ENCODE results near the gene DPYSL5. TPM values are rescaled to one million over a fixed set of nuclear protein-coding genes. Genes with fewer than 3 reads are reported as not detected.

Gene DPYSL5
- total RNA-seq, 1 donor from 2014 or later = not detected

GRCh38 chr2:26852405-26853306, 4.7 kb downstream of the DPYSL5 start:
- Histone ChIP-seq H3K4me3 (no peak overlapping the region), H3K27me3 (ENCODE audit: low read depth) (peaks cover 70% of the 10 kb centered on the region), H3K27ac (no peak overlapping the region), H3K36me3 (no peaks in the 10 kb centered on the region), H3K4me1 (peaks cover 24% of the 10 kb centered on the region), H3K9me3 (no peaks in the 10 kb centered on the region)
- DNase-seq (no peak), ATAC-seq (no peak)
- intact Hi-C loops (cut with DNase I) = no loop called here
- TF ChIP-seq CTCF (IDR thresholded peaks at IDR 0.05) = no peak

GRCh38 chr2:26853751-26854150, 5.8 kb downstream of the DPYSL5 start:
- Histone ChIP-seq H3K36me3 (no peaks in the 10 kb centered on the region), H3K27me3 (ENCODE audit: low read depth) (peaks cover 62% of the 10 kb centered on the region), H3K4me3 (no peak overlapping the region), H3K4me1 (peaks cover 14% of the 10 kb centered on the region), H3K27ac (no peak overlapping the region), H3K9me3 (no peaks in the 10 kb centered on the region)
- DNase-seq (no peak), ATAC-seq (no peak)
- intact Hi-C loops (cut with DNase I) = no loop called here
- TF ChIP-seq CTCF (IDR thresholded peaks at IDR 0.05) = no peak

GRCh38 chr2:26854283-26854827, 6.4 kb downstream of the DPYSL5 start:
- peaks cover 8% of the 10 kb centered on the region for H3K4me1 ChIP-seq
- intact Hi-C loops (cut with DNase I) = no loop called here
- H3K36me3 ChIP-seq = no peaks in the 10 kb centered on the region
- TF ChIP-seq CTCF (IDR thresholded peaks at IDR 0.05) = no peak
- H3K9me3 ChIP-seq = no peaks in the 10 kb centered on the region
- ATAC-seq = no peak
- no peak overlapping the region for H3K27ac ChIP-seq
- H3K4me3 ChIP-seq = no peak overlapping the region
- peaks cover 62% of the 10 kb centered on the region for H3K27me3 ChIP-seq (ENCODE audit: low read depth)
- no peak for DNase-seq

GRCh38 chr2:26855466-26855865, 7.5 kb downstream of the DPYSL5 start:
- Histone ChIP-seq H3K27me3 (ENCODE audit: low read depth) (peaks cover 51% of the 10 kb centered on the region), H3K36me3 (no peaks in the 10 kb centered on the region), H3K4me3 (no peak overlapping the region), H3K27ac (no peak overlapping the region), H3K9me3 (no peaks in the 10 kb centered on the region), H3K4me1 (no peaks in the 10 kb centered on the region)
- intact Hi-C loops (cut with DNase I) = no loop called here
- no peak for TF ChIP-seq CTCF (IDR thresholded peaks at IDR 0.05)
- ATAC-seq = no peak
- no peak for DNase-seq

GRCh38 chr2:26859622-26860021, 11.7 kb downstream of the DPYSL5 start:
- Histone ChIP-seq H3K4me1 (no peaks in the 10 kb centered on the region), H3K27ac (no peak overlapping the region), H3K4me3 (no peak overlapping the region), H3K36me3 (no peaks in the 10 kb centered on the region), H3K27me3 (ENCODE audit: low read depth) (peaks cover 29% of the 10 kb centered on the region), H3K9me3 (no peaks in the 10 kb centered on the region)
- no peak for DNase-seq
- ATAC-seq = no peak
- intact Hi-C loops (cut with DNase I) = no loop called here
- no peak for TF ChIP-seq CTCF (IDR thresholded peaks at IDR 0.05)
